GM18873 (cell line): ENCODE results near the gene FKBP5.
"Not testable (repeated sequence)": the region's sequence is repeated elsewhere in the genome, so short reads cannot be mapped to it uniquely, and the experiment has no call there.

Experiments used
- ATAC-seq: cut with Tn5 transposase; IDR thresholded peaks from one replicate; pipeline ENCODE4 v1.9.1; 2021; ENCODE audit warnings: mild to moderate bottlenecking, moderate library complexity, moderate number of reproducible peaks; ENCODE audit not compliant: unreplicated experiment, low FRiP score

FKBP5 gene

GRCh38 chr6:35596448-35597442 lies 92.0 kb downstream of the FKBP5 start:
- no peak for ATAC-seq

GRCh38 chr6:35594503-35595186 lies 94.1 kb downstream of the FKBP5 start:
- ATAC-seq, result no peak

GRCh38 chr6:35592178-35592577 lies 96.5 kb downstream of the FKBP5 start:
- no peak for ATAC-seq

GRCh38 chr6:35590622-35591066 lies 98.1 kb downstream of the FKBP5 start:
- no peak for ATAC-seq

GRCh38 chr6:35589904-35590303 lies 98.8 kb downstream of the FKBP5 start:
- no peak for ATAC-seq

GRCh38 chr6:35589201-35589739 lies 99.4 kb downstream of the FKBP5 start:
- no peak for ATAC-seq

- ATAC-seq, result no peak
These were observed 101.5 kb downstream of the FKBP5 start for GRCh38 chr6:35587167-35587566.

GRCh38 chr6:35586542-35586941 lies 102.2 kb downstream of the FKBP5 start:
- no peak for ATAC-seq

- no peak for ATAC-seq
These were observed 103.1 kb downstream of the FKBP5 start for GRCh38 chr6:35585658-35586057.

- no peak for ATAC-seq
These were observed 104.6 kb downstream of the FKBP5 start for GRCh38 chr6:35583893-35584688.

- ATAC-seq, result no peak
These were observed 106.4 kb downstream of the FKBP5 start for GRCh38 chr6:35582315-35582714.

GRCh38 chr6:35581633-35582032 lies 107.1 kb downstream of the FKBP5 start:
- ATAC-seq, result no peak

GRCh38 chr6:35580836-35581235 lies 107.9 kb downstream of the FKBP5 start:
- ATAC-seq, result no peak

- ATAC-seq, result no peak
These were observed 112.0 kb downstream of the FKBP5 start for GRCh38 chr6:35576682-35577081.

GRCh38 chr6:35573495-35574110 lies 115.1 kb downstream of the FKBP5 start:
- ATAC-seq, result no peak

- not testable (repeated sequence) for ATAC-seq
These were observed 117.8 kb downstream of the FKBP5 start for GRCh38 chr6:35570885-35571330.

- ATAC-seq, result no peak
These were observed 119.7 kb downstream of the FKBP5 start for GRCh38 chr6:35569011-35569461.

- no peak for ATAC-seq
These were observed 121.9 kb downstream of the FKBP5 start for GRCh38 chr6:35566794-35567193.

GRCh38 chr6:35564733-35565132 lies 124.0 kb downstream of the FKBP5 start:
- no peak for ATAC-seq

- no peak for ATAC-seq
These were observed 126.7 kb downstream of the FKBP5 start for GRCh38 chr6:35562060-35562459.
